ENCODE data around the gene PLEKHH2. TPM values are rescaled to one million over a fixed set of nuclear protein-coding genes. Genes with fewer than 3 reads are reported as not detected.

The PLEKHH2 gene
- total RNA-seq, 3 donors from 2014 or later = 42.1 to 67.2 (median 63.5) TPM

- H3K4me1 ChIP-seq = no peaks in the 10 kb centered on the region
- intact Hi-C loops (cut with DNase I; ENCODE audit: low total_unique reads) = no loop called here
- no peak overlapping the region for H3K4me3 ChIP-seq
- H3K36me3 ChIP-seq = peaks cover 12% of the 10 kb centered on the region
- no peaks in the 10 kb centered on the region for H3K9me3 ChIP-seq
- peak overlapping the region; percentile 29 to 41 for H3K27ac ChIP-seq
- TF ChIP-seq, protein P1, sequence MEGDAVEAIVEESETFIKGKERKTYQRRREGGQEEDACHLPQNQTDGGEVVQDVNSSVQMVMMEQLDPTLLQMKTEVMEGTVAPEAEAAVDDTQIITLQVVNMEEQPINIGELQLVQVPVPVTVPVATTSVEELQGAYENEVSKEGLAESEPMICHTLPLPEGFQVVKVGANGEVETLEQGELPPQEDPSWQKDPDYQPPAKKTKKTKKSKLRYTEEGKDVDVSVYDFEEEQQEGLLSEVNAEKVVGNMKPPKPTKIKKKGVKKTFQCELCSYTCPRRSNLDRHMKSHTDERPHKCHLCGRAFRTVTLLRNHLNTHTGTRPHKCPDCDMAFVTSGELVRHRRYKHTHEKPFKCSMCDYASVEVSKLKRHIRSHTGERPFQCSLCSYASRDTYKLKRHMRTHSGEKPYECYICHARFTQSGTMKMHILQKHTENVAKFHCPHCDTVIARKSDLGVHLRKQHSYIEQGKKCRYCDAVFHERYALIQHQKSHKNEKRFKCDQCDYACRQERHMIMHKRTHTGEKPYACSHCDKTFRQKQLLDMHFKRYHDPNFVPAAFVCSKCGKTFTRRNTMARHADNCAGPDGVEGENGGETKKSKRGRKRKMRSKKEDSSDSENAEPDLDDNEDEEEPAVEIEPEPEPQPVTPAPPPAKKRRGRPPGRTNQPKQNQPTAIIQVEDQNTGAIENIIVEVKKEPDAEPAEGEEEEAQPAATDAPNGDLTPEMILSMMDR (IDR thresholded peaks at IDR 0.05) = no peak
- TF ChIP-seq POLR2A (IDR thresholded peaks at IDR 0.05) = no peak
- no peak for TF ChIP-seq POLR2AphosphoS5 (IDR thresholded peaks at IDR 0.05)
- H3K27me3 ChIP-seq = no peaks in the 10 kb centered on the region
- DNase-seq (ENCODE audit: low spot score in 2 of 2) = no peak
Measured at GRCh38 chr2:43791035-43791765, 154.1 kb downstream of the PLEKHH2 start.

- DNase-seq (ENCODE audit: low spot score in 2 of 2) = no peak
- intact Hi-C loops (cut with DNase I; ENCODE audit: low total_unique reads) = no loop called here
- Histone ChIP-seq H3K4me3 (no peak overlapping the region), H3K27ac (no peak overlapping the region), H3K27me3 (no peaks in the 10 kb centered on the region), H3K4me1 (no peaks in the 10 kb centered on the region), H3K9me3 (no peaks in the 10 kb centered on the region), H3K36me3 (peaks cover 12% of the 10 kb centered on the region)
- TF ChIP-seq POLR2A (IDR thresholded peaks at IDR 0.05) (no peak), POLR2AphosphoS5 (IDR thresholded peaks at IDR 0.05) (no peak)
- TF ChIP-seq, protein P1 (IDR thresholded peaks at IDR 0.05) = no peak
Measured at GRCh38 chr2:43792653-43793052, 155.6 kb downstream of the PLEKHH2 start.

DNA sequence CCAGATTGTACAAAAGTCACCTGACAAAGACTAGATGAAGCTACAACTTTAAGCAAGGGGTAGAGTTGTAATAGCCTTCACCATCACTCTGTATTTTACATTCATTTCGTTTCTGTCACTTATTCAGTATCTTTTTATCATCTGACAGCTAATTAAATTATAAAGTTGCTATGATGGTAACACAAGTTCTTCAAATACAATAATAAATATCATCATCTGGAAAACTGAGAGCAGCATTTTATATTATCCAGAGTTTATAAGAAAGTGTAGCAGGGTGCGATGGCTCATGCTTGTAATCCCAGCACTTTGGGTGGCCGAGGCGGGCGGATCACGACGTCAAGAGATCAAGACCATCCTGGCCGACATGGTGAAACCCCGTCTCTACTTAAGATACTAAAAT, 157.9 kb downstream of the PLEKHH2 start:
- Histone ChIP-seq H3K9me3 (no peaks in the 10 kb centered on the region), H3K4me1 (no peaks in the 10 kb centered on the region), H3K4me3 (no peak overlapping the region), H3K27me3 (no peaks in the 10 kb centered on the region), H3K27ac (no peak overlapping the region), H3K36me3 (peaks cover 15% of the 10 kb centered on the region)
- TF ChIP-seq, protein P1 (IDR thresholded peaks at IDR 0.05) = no peak
- TF ChIP-seq POLR2A (IDR thresholded peaks at IDR 0.05) (no peak), POLR2AphosphoS5 (IDR thresholded peaks at IDR 0.05) (no peak)
- DNase-seq (ENCODE audit: low spot score in 2 of 2) = no peak
- intact Hi-C loops (cut with DNase I; ENCODE audit: low total_unique reads) = no loop called here

DNA sequence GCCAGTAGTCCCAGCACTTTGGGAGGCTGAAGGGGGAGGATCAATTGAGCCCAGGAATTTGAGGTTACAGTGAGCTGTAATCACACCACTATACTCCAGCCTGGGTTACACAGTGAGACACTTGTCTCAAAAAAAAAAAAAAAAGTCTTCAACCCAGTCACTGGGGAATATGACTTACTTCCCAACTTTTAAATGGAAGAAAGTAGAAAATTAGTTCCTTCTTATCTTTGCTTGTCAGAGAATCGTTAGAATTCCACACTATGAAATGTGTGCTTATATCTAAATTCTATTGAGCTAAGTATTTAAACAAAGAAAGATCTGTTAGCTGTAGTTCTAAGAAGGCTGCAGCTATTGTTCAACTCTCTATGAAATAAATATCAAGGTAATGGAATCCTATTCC, 159.1 kb downstream of the PLEKHH2 start:
- H3K27me3 ChIP-seq = no peaks in the 10 kb centered on the region

DNA sequence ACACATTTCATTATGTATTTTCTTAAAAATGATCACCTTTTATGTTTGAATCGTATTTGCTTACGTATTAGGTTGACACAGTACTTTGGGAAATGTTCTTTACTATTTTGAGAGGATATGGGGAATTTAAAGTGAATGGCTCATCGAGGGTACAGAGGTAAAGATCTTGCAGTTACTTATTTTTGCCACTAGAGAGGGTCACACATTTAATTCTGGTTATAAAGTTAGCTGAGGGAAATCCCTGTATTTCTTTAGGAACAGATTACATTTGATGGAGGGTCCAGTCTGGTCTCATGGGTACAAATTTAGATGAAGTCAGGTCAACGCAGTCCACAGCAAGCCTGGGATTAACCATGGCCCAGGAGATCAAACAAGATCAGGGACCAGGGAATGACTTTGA, 161.2 kb downstream of the PLEKHH2 start:
- no peak for TF ChIP-seq POLR2AphosphoS5 (IDR thresholded peaks at IDR 0.05)
- no peak for TF ChIP-seq POLR2A (IDR thresholded peaks at IDR 0.05)
- TF ChIP-seq, protein P1 (IDR thresholded peaks at IDR 0.05) = no peak
- intact Hi-C loops (cut with DNase I; ENCODE audit: low total_unique reads) = no loop called here
- no peaks in the 10 kb centered on the region for H3K27me3 ChIP-seq
- H3K4me3 ChIP-seq = no peak overlapping the region
- no peak overlapping the region for H3K27ac ChIP-seq
- no peaks in the 10 kb centered on the region for H3K9me3 ChIP-seq
- DNase-seq (ENCODE audit: low spot score in 2 of 2) = no peak
- peaks cover 15% of the 10 kb centered on the region for H3K36me3 ChIP-seq
- H3K4me1 ChIP-seq = no peaks in the 10 kb centered on the region

More for the DNA sequence above, 159.1 kb downstream of the PLEKHH2 start:
- intact Hi-C loops (cut with DNase I; ENCODE audit: low total_unique reads) = no loop called here
- Histone ChIP-seq H3K9me3 (no peaks in the 10 kb centered on the region), H3K4me3 (no peak overlapping the region), H3K4me1 (no peaks in the 10 kb centered on the region), H3K27ac (no peak overlapping the region), H3K36me3 (peaks cover 15% of the 10 kb centered on the region)
- no peak for DNase-seq (ENCODE audit: low spot score in 2 of 2)
- TF ChIP-seq POLR2AphosphoS5 (IDR thresholded peaks at IDR 0.05) = no peak
- TF ChIP-seq POLR2A (IDR thresholded peaks at IDR 0.05) = no peak
- TF ChIP-seq, protein P1 (IDR thresholded peaks at IDR 0.05) = no peak

All from breast epithelium (tissue), 4 donors.